NT2/D1 (cell line): ENCODE data around the gene BABAM2.

Experiments
- DNase-seq: peaks from one replicate; pipeline ENCODE4 v3.0.0-alpha.2; 2011; ENCODE audit warnings: low read depth, low spot score
- H3K27me3 ChIP-seq: 2 replicates; pipeline ENCODE4 v1.6.0; 2011; ENCODE audit warnings: mild to moderate bottlenecking; ENCODE audit not compliant: insufficient read length, insufficient read depth
- H3K36me3 ChIP-seq: 2 replicates; pipeline ENCODE4 v1.6.1; 2011; ENCODE audit warnings: mild to moderate bottlenecking, low read length, mixed read lengths; ENCODE audit not compliant: insufficient read depth, insufficient read length
- H3K4me1 ChIP-seq: 2 replicates; pipeline ENCODE4 v1.5.1; 2011; ENCODE audit not compliant: insufficient read depth, insufficient read length
- H3K4me3 ChIP-seq: 2 replicates; pipeline ENCODE4 v1.5.1; 2011; ENCODE audit warnings: low read depth; ENCODE audit not compliant: insufficient read length
- H3K9ac ChIP-seq: 2 replicates; pipeline ENCODE4 v1.6.0; 2011; ENCODE audit warnings: low read depth; ENCODE audit not compliant: insufficient read length
- H3K9me3 ChIP-seq: 2 replicates; pipeline ENCODE4 v1.5.1; 2011; ENCODE audit warnings: mild to moderate bottlenecking, low read length; ENCODE audit not compliant: insufficient read depth
- SUZ12 ChIP-seq: IDR thresholded peaks from 2 replicates; pipeline ENCODE4 v1.6.1; 2011; ENCODE audit not compliant: insufficient read length, insufficient read depth; ENCODE audit errors: extremely low read depth
- YY1 ChIP-seq: IDR thresholded peaks from 2 replicates; pipeline ENCODE4 v1.6.1; 2011; ENCODE audit not compliant: insufficient read length, insufficient read depth
- ZNF274 ChIP-seq: IDR thresholded peaks from 2 replicates; pipeline ENCODE4 v1.6.1; 2011; ENCODE audit warnings: mild to moderate bottlenecking, low read depth, low read length

Gene BABAM2

DNA sequence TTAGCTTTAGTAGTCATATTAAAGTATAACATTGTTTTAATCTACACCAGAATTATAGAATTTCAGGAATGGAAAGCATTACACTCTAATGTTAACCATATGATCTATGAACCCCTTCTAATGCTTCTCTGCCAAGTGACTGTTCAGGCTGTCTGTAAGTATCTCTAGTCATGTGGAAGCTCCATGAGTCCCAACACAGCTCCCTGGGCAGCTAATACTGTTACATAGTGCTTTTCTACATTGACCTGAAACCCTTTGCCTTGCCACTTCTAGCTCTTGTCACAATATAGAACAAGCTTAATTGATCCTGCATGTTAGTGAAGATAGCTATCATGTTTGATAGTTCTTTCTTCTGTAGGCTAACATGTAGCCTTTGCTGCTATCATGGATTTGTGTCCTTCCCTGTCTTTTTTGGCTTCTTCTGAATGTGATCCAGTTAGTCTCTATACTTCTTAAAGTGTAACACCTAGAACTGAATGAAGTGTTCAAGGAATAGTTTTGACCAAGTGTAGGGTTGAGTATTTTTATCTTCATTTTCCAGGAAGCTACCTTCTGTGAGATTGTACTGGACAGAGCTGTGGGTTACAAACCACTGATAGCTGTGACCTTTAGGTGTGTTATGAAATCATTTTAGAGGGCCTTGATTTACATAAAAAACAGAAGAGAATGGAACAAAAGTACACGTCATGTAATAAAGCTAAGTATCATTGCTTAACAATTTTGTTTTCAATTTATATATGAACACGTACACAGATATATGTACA is 23.7 kb downstream of the BABAM2 start:
- H3K4me1 ChIP-seq, result no peaks in the 10 kb centered on the region
- no peak for DNase-seq
- no peak for TF ChIP-seq ZNF274
- no peak for TF ChIP-seq SUZ12
- TF ChIP-seq YY1, result no peak

DNA sequence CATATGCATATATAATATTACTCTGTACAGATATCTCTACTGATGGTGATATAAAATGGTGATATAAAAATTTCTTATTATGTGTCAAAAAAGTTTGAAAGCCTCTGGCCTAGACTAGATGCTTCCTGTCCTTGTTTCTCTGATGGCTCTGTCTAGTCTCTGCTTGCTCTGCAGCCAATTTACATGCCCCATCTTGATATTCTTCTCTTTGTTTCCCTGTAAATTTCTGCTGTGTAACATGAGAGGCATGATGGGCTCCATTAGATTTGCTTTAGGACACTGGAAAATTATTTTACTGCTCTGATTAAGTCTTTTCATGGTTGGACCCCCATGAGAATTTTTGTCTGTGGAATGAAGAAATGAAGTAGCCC is 24.3 kb downstream of the BABAM2 start:
- H3K4me3 ChIP-seq, result no peak overlapping the region
- no peaks in the 10 kb centered on the region for H3K9me3 ChIP-seq
- H3K36me3 ChIP-seq, result no peaks in the 10 kb centered on the region
- no peak for TF ChIP-seq YY1
- H3K4me1 ChIP-seq, result no peaks in the 10 kb centered on the region
- no peak overlapping the region for H3K9ac ChIP-seq
- DNase-seq, result no peak
- no peaks in the 10 kb centered on the region for H3K27me3 ChIP-seq

More for the DNA sequence above, 23.7 kb downstream of the BABAM2 start:
- Histone ChIP-seq H3K27me3 (no peaks in the 10 kb centered on the region), H3K4me3 (no peak overlapping the region), H3K9ac (no peak overlapping the region), H3K36me3 (no peaks in the 10 kb centered on the region), H3K9me3 (no peaks in the 10 kb centered on the region)

DNA sequence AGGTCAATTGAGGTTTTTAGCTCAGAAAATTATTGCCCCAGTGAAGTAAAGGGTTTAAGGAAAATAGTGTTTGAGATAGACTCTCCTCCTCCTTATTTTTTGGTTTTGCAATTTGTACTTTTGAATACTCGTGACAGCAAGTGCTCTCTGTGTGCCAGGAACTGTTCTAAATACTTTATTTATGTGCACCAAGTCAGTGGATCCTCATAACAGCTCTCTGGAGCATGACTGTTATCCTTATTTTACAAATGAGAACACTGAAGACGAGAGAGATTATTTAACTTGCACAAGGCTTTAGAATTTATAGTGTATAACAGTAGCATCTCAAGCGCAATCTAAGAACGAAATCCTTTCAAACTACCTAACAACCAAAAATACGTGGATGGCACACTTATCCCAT is 24.7 kb downstream of the BABAM2 start:
- TF ChIP-seq SUZ12, result no peak
- H3K27me3 ChIP-seq, result no peaks in the 10 kb centered on the region
- no peak for DNase-seq
- H3K9ac ChIP-seq, result no peak overlapping the region
- H3K9me3 ChIP-seq, result no peaks in the 10 kb centered on the region
- no peaks in the 10 kb centered on the region for H3K36me3 ChIP-seq
- no peaks in the 10 kb centered on the region for H3K4me1 ChIP-seq
- no peak overlapping the region for H3K4me3 ChIP-seq

DNA sequence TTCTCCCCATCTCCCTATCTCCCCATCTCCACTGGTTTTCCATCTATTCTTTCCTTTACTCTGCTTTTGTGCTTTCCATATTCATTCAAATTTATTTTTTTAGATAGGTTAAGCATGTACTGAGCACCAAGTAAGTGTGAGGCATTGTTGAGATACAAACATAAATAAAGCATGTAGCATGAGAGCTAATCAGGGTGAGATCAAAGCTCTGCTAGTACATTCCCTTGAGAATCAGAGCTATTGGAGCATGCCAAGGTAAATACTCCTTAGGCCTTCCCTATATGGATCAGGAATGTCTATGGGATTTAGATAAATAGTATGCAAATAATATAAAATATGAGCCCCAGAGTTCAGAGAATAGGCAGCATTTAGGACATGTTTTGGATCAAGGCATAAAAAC is 25.3 kb downstream of the BABAM2 start:
- DNase-seq, result no peak
- Histone ChIP-seq H3K9ac (no peak overlapping the region), H3K9me3 (no peaks in the 10 kb centered on the region), H3K27me3 (no peaks in the 10 kb centered on the region), H3K36me3 (no peaks in the 10 kb centered on the region), H3K4me3 (no peak overlapping the region), H3K4me1 (no peaks in the 10 kb centered on the region)
- TF ChIP-seq ZNF274, result no peak
- no peak for TF ChIP-seq SUZ12
- TF ChIP-seq YY1, result no peak

DNA sequence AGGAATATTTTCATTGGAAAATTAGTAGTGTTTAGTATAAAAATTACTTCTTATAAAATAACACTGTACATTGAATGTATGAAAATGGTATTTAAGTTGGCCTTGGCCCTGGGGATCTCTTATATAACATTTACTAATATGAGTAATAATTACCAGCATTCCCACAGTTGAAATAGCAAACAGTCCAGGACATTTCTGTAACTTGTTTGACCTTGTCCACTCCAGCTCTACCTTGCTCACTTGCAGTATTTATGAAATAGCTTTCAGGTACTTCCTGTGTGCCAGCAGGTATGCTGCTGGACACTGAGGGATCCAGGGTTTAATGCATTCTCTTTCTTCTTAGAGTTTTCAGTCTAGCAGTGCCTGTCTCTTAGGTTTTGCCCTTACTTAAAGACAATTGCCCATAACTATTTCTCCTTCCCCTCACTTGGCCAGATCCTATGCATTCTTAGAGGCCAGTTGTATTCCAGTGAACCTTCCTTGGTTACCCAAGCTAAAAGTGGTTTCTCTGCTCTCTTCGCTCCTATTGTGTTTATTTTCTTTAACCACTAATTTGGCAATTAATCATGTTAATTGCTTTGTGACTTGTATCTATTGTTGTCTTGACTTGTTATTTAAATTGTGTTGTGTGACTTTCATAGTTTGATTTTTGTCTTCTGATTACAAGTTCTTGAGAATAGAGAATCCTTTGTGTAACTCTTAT is 25.9 kb downstream of the BABAM2 start:
- Histone ChIP-seq H3K4me3 (no peak overlapping the region), H3K4me1 (no peaks in the 10 kb centered on the region), H3K9me3 (no peaks in the 10 kb centered on the region), H3K27me3 (no peaks in the 10 kb centered on the region), H3K36me3 (no peaks in the 10 kb centered on the region), H3K9ac (no peak overlapping the region)
- DNase-seq, result no peak
- TF ChIP-seq SUZ12, result no peak
- no peak for TF ChIP-seq YY1
- TF ChIP-seq ZNF274, result no peak

DNA sequence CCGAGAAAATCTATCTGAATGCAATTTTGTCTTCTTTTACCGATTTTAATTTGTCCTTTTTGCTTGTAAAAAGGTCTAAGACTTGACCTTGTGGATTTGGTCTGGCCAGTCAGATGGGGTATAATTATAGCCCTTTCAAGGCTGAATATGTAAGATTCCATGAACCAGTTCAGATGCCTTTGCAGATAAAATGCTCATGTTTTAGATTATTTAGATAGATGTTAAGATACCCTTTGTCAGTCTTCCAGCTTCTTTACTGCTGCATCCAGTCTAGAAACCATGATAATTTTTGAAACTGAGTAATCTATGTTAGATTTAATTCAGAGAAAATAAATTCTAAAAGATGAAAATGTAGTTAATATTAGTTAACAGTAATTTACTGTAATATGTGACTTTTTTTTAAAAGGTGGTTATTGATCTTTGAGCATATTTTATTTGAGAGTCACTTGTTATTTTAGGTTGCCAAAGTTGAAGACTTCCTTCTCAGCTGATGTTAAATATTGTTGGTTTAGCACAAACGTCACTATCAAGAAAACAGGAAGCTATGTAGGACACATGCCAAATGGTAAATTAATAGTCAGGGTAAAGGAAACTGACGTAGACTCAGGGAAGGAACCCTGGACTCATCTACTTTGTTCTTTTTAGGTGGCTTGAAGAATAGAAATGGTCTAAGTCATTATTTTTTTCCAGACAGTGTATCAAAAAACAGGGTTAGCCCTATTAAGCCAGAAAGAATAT is 29.8 kb downstream of the BABAM2 start:
- no peak overlapping the region for H3K4me3 ChIP-seq

DNA sequence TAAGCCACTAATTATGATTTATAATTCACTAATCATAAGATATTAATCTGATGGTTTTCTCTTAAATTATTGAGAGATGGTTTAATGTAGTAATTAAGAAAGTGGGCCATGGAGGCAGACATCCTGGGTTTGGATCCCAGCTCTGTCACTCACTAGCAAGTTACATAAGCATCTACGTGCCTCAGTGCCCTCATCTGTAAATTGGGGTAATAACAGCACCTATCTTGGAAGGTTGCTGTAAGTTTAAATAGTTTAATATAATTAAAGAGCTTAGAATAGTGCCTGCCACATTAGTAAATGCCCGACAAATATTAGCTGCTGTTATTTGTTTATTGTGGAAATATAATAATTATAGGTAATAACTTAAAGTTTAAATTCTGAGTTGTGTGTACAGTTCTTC is 30.9 kb downstream of the BABAM2 start:
- no peak for DNase-seq
- Histone ChIP-seq H3K27me3 (no peaks in the 10 kb centered on the region), H3K9ac (no peak overlapping the region), H3K9me3 (no peaks in the 10 kb centered on the region), H3K4me3 (no peak overlapping the region), H3K36me3 (no peaks in the 10 kb centered on the region), H3K4me1 (no peaks in the 10 kb centered on the region)
- TF ChIP-seq YY1, result no peak
- TF ChIP-seq ZNF274, result no peak
- no peak for TF ChIP-seq SUZ12

More for the DNA sequence above, 29.8 kb downstream of the BABAM2 start:
- Histone ChIP-seq H3K4me1 (no peaks in the 10 kb centered on the region), H3K9ac (no peak overlapping the region), H3K36me3 (no peaks in the 10 kb centered on the region), H3K27me3 (no peaks in the 10 kb centered on the region), H3K9me3 (no peaks in the 10 kb centered on the region)
- TF ChIP-seq YY1 (no peak), SUZ12 (no peak), ZNF274 (no peak)
- no peak for DNase-seq
